GM21381 (cell line): ENCODE results near the gene EHMT1.
A peak's percentile ranks its signal among the peaks of the same experiment; 100 is the strongest.
"Not testable (repeated sequence)": the region's sequence is repeated elsewhere in the genome, so short reads cannot be mapped to it uniquely, and the experiment has no call there.

ENCODE experiments used
- ATAC-seq: cut with Tn5 transposase; IDR thresholded peaks from one replicate; pipeline ENCODE4 v1.9.1; 2021; ENCODE audit warnings: mild to moderate bottlenecking, moderate library complexity; ENCODE audit not compliant: unreplicated experiment

The EHMT1 gene

GRCh38 chr9:137614631-137615386 lies 4.0 kb upstream of the EHMT1 start:
- ATAC-seq: no peak

GRCh38 chr9:137615387-137615871 lies 3.4 kb upstream of the EHMT1 start:
- ATAC-seq: no peak

GRCh38 chr9:137619240-137620047 lies 639 bp downstream of the EHMT1 start:
- peak; percentile 32 for ATAC-seq

GRCh38 chr9:137620048-137620405 lies 1.2 kb downstream of the EHMT1 start:
- no peak for ATAC-seq

- ATAC-seq: no peak
These were observed 1.8 kb downstream of the EHMT1 start for GRCh38 chr9:137620581-137620980.

- no peak for ATAC-seq
These were observed 2.4 kb downstream of the EHMT1 start for GRCh38 chr9:137621131-137621757.

- not testable (repeated sequence) for ATAC-seq
These were observed 3.4 kb downstream of the EHMT1 start for GRCh38 chr9:137622211-137622610.

- no peak for ATAC-seq
These were observed 7.7 kb downstream of the EHMT1 start for GRCh38 chr9:137626464-137626863.

- ATAC-seq: not testable (repeated sequence)
These were observed 8.6 kb downstream of the EHMT1 start for GRCh38 chr9:137627406-137627805.

- ATAC-seq: no peak
These were observed 11.3 kb downstream of the EHMT1 start for GRCh38 chr9:137630126-137630525.

GRCh38 chr9:137630679-137631078 lies 11.9 kb downstream of the EHMT1 start:
- ATAC-seq: no peak

- ATAC-seq: no peak
These were observed 12.8 kb downstream of the EHMT1 start for GRCh38 chr9:137631345-137632229.

GRCh38 chr9:137632230-137633161 lies 13.7 kb downstream of the EHMT1 start:
- no peak for ATAC-seq

- ATAC-seq: no peak
These were observed 15.2 kb downstream of the EHMT1 start for GRCh38 chr9:137634016-137634415.

- ATAC-seq: no peak
These were observed 19.9 kb downstream of the EHMT1 start for GRCh38 chr9:137638680-137639079.

GRCh38 chr9:137639303-137640051 lies 20.7 kb downstream of the EHMT1 start:
- ATAC-seq: no peak

- ATAC-seq: no peak
These were observed 22.1 kb downstream of the EHMT1 start for GRCh38 chr9:137640862-137641261.

- ATAC-seq: no peak
These were observed 23.4 kb downstream of the EHMT1 start for GRCh38 chr9:137642118-137642601.

GRCh38 chr9:137642892-137643291 lies 24.1 kb downstream of the EHMT1 start:
- ATAC-seq: no peak
